Neural cell (in vitro differentiated cells): Measurements from ENCODE around the gene ELANE. TPM values are rescaled to one million over a fixed set of nuclear protein-coding genes. Genes with fewer than 3 reads are reported as not detected.

Experiments
- H2AFZ ChIP-seq: fragments of 200-600, 300-800 bp; sonication (generic), shearing (Covaris generic); 2 replicates; pipeline ENCODE4 v1.6.0; 2014; ENCODE audit warnings: low read depth, mild to moderate bottlenecking, antibody characterized with exemption, low read length, moderate library complexity
- H3F3A ChIP-seq: fragments of 200-600 bp; shearing (Covaris generic); 2 replicates; pipeline ENCODE4 v1.6.1; 2016; ENCODE audit warnings: mild to moderate bottlenecking, moderate library complexity, mixed read lengths, antibody characterized with exemption, low read length; ENCODE audit not compliant: insufficient read depth, poor library complexity, severe bottlenecking
- H3K27ac ChIP-seq: fragments of 200-600, 300-800 bp; sonication (generic), shearing (Covaris generic); 2 replicates; pipeline ENCODE4 v1.5.1; 2014; ENCODE audit warnings: mild to moderate bottlenecking, low read length, moderate library complexity
- H3K27me3 ChIP-seq: fragments of 300-800, 200-600 bp; sonication (generic), shearing (Covaris generic); 2 replicates; pipeline ENCODE4 v1.6.0; 2014; ENCODE audit warnings: mild to moderate bottlenecking, low read depth, low read length, moderate library complexity; ENCODE audit not compliant: insufficient read depth
- H3K36me3 ChIP-seq: fragments of 300-800, 200-600 bp; sonication (generic), shearing (Covaris generic); 2 replicates; pipeline ENCODE4 v1.5.1; 2014; ENCODE audit warnings: mild to moderate bottlenecking, antibody characterized with exemption, low read length, moderate library complexity; ENCODE audit not compliant: insufficient read depth
- H3K4me2 ChIP-seq: fragments of 300-800, 200-600 bp; sonication (generic), shearing (Covaris generic); 2 replicates; pipeline ENCODE4 v1.6.0; 2014; ENCODE audit warnings: mild to moderate bottlenecking, low read length
- H3K4me3 ChIP-seq: fragments of 300-800, 200-600 bp; sonication (generic), shearing (Covaris generic); 2 replicates; pipeline ENCODE4 v1.5.1; 2014; ENCODE audit warnings: mild to moderate bottlenecking, low read length, moderate library complexity
- H3K79me2 ChIP-seq: fragments of 200-600 bp; shearing (Covaris generic); replicated peaks from 2 replicates; pipeline ENCODE4 v1.6.0; 2014; ENCODE audit warnings: mild to moderate bottlenecking, low read length, moderate library complexity; ENCODE audit not compliant: insufficient read depth
- H3K9ac ChIP-seq: fragments of 300-800, 200-600 bp; sonication (generic), shearing (Covaris generic); 2 replicates; pipeline ENCODE4 v1.6.1; 2016; ENCODE audit warnings: mild to moderate bottlenecking, low read length, mixed read lengths
- H3K9me2 ChIP-seq: fragments of 200-600 bp; shearing (Covaris generic); 2 replicates; pipeline ENCODE4 v1.6.1; 2016; ENCODE audit warnings: mild to moderate bottlenecking, low read length, mixed read lengths; ENCODE audit not compliant: insufficient read depth
- H3K9me3 ChIP-seq: fragments of 200-600, 300-800 bp; sonication (generic), shearing (Covaris generic); 2 replicates; pipeline ENCODE4 v1.6.1; 2016; ENCODE audit warnings: mild to moderate bottlenecking, mixed run types, low read length, moderate library complexity, mixed read lengths
- H4K20me1 ChIP-seq: fragments of 200-600 bp; shearing (Covaris generic); 2 replicates; pipeline ENCODE4 v1.6.1; 2016; ENCODE audit warnings: mild to moderate bottlenecking, mixed run types; ENCODE audit not compliant: insufficient read depth
- EP300 ChIP-seq: fragments of 450-650 bp; conservative IDR thresholded peaks from 2 replicates; pipeline ENCODE4 v1.6.1; 2014; ENCODE audit warnings: antibody characterized with exemption, mild to moderate bottlenecking, moderate library complexity; ENCODE audit not compliant: poor library complexity, severe bottlenecking
- EZH2 ChIP-seq: fragments of 200-600, 300-800 bp; shearing (Covaris generic), sonication (generic); IDR thresholded peaks from 2 replicates; pipeline ENCODE4 v1.6.1; 2014; ENCODE audit warnings: antibody characterized with exemption, low read length, borderline replicate concordance, mild to moderate bottlenecking; ENCODE audit not compliant: insufficient read depth, poor library complexity, severe bottlenecking
- MXI1 ChIP-seq: fragments of 450-650 bp; conservative IDR thresholded peaks from 2 replicates; pipeline ENCODE4 v1.6.1; 2014; ENCODE audit warnings: antibody characterized with exemption, mild to moderate bottlenecking; ENCODE audit not compliant: poor library complexity, severe bottlenecking
- POLR2AphosphoS5 ChIP-seq: IDR thresholded peaks from 2 replicates; pipeline ENCODE4 v1.6.1; 2012
- RAD21 ChIP-seq: fragments of 450-650 bp; conservative IDR thresholded peaks from 2 replicates; pipeline ENCODE4 v1.6.1; 2014; ENCODE audit warnings: antibody characterized with exemption, mild to moderate bottlenecking, moderate library complexity
- SMC3 ChIP-seq: fragments of 450-650 bp; conservative IDR thresholded peaks from 2 replicates; pipeline ENCODE4 v1.6.1; 2014; ENCODE audit warnings: antibody characterized with exemption, mild to moderate bottlenecking, moderate library complexity; ENCODE audit not compliant: poor library complexity
- TAF1 ChIP-seq: IDR thresholded peaks from 2 replicates; pipeline ENCODE4 v1.6.1; 2012; ENCODE audit warnings: low read depth
- polyA plus RNA-seq: library from polyadenylated mRNA; depleted of rRNA; stranded (reverse); fragments of >200 nt; gene quantifications from 2 replicates; pipeline ENCODE4 v1.2.3, GENCODE V29; 2014
- TF ChIP-seq, protein P1 (sequence below): fragments of 450-650 bp; IDR thresholded peaks from 2 replicates; pipeline ENCODE4 v1.5.1; 2014; ENCODE audit warnings: antibody characterized with exemption, mild to moderate bottlenecking, moderate library complexity; ENCODE audit not compliant: poor library complexity, severe bottlenecking
- TF ChIP-seq, protein P2 (sequence below): IDR thresholded peaks from 2 replicates; pipeline ENCODE4 v1.6.1; 2012; ENCODE audit warnings: borderline replicate concordance

Gene ELANE
- polyA plus RNA-seq, 1 donor from 2014 or later, result not detected

- Histone ChIP-seq H3K9me3 (no peaks in the 10 kb centered on the region), H3K79me2 (no peaks in the 10 kb centered on the region), H3K4me2 (no peak overlapping the region), H3K9ac (no peak overlapping the region), H3F3A (no peaks in the 10 kb centered on the region), H3K27ac (no peak overlapping the region), H3K4me3 (no peak overlapping the region), H3K36me3 (peaks cover 5% of the 10 kb centered on the region), H3K9me2 (no peaks in the 10 kb centered on the region), H2AFZ (no peak overlapping the region), H3K27me3 (no peaks in the 10 kb centered on the region), H4K20me1 (no peaks in the 10 kb centered on the region)
- TF ChIP-seq POLR2AphosphoS5, result no peak
- no peak for TF ChIP-seq EZH2
- TF ChIP-seq EP300, result no peak
- no peak for TF ChIP-seq SMC3
Measured at GRCh38 chr19:881385-882071, 29.4 kb downstream of the ELANE start.

- no peak overlapping the region for H3K4me3 ChIP-seq
Measured at GRCh38 chr19:882871-883497, 30.9 kb downstream of the ELANE start.

GRCh38 chr19:883661-884211 lies 31.6 kb downstream of the ELANE start:
- no peak overlapping the region for H3K9ac ChIP-seq
- no peaks in the 10 kb centered on the region for H3K79me2 ChIP-seq
- H3K9me2 ChIP-seq, result no peaks in the 10 kb centered on the region
- H3K9me3 ChIP-seq, result no peaks in the 10 kb centered on the region
- H3K4me2 ChIP-seq, result no peak overlapping the region
- no peaks in the 10 kb centered on the region for H3K27me3 ChIP-seq
- no peak overlapping the region for H2AFZ ChIP-seq
- TF ChIP-seq MXI1 (no peak), TAF1 (no peak), EZH2 (no peak), RAD21 (no peak), SMC3 (no peak), POLR2AphosphoS5 (no peak), EP300 (no peak)
- TF ChIP-seq, protein P1, sequence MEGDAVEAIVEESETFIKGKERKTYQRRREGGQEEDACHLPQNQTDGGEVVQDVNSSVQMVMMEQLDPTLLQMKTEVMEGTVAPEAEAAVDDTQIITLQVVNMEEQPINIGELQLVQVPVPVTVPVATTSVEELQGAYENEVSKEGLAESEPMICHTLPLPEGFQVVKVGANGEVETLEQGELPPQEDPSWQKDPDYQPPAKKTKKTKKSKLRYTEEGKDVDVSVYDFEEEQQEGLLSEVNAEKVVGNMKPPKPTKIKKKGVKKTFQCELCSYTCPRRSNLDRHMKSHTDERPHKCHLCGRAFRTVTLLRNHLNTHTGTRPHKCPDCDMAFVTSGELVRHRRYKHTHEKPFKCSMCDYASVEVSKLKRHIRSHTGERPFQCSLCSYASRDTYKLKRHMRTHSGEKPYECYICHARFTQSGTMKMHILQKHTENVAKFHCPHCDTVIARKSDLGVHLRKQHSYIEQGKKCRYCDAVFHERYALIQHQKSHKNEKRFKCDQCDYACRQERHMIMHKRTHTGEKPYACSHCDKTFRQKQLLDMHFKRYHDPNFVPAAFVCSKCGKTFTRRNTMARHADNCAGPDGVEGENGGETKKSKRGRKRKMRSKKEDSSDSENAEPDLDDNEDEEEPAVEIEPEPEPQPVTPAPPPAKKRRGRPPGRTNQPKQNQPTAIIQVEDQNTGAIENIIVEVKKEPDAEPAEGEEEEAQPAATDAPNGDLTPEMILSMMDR, result no peak
- TF ChIP-seq, protein P2, sequence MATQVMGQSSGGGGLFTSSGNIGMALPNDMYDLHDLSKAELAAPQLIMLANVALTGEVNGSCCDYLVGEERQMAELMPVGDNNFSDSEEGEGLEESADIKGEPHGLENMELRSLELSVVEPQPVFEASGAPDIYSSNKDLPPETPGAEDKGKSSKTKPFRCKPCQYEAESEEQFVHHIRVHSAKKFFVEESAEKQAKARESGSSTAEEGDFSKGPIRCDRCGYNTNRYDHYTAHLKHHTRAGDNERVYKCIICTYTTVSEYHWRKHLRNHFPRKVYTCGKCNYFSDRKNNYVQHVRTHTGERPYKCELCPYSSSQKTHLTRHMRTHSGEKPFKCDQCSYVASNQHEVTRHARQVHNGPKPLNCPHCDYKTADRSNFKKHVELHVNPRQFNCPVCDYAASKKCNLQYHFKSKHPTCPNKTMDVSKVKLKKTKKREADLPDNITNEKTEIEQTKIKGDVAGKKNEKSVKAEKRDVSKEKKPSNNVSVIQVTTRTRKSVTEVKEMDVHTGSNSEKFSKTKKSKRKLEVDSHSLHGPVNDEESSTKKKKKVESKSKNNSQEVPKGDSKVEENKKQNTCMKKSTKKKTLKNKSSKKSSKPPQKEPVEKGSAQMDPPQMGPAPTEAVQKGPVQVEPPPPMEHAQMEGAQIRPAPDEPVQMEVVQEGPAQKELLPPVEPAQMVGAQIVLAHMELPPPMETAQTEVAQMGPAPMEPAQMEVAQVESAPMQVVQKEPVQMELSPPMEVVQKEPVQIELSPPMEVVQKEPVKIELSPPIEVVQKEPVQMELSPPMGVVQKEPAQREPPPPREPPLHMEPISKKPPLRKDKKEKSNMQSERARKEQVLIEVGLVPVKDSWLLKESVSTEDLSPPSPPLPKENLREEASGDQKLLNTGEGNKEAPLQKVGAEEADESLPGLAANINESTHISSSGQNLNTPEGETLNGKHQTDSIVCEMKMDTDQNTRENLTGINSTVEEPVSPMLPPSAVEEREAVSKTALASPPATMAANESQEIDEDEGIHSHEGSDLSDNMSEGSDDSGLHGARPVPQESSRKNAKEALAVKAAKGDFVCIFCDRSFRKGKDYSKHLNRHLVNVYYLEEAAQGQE, result no peak
- H3K4me3 ChIP-seq, result no peak overlapping the region
- peaks cover 5% of the 10 kb centered on the region for H3K36me3 ChIP-seq
- H3K27ac ChIP-seq, result no peak overlapping the region
- no peaks in the 10 kb centered on the region for H3F3A ChIP-seq
- no peaks in the 10 kb centered on the region for H4K20me1 ChIP-seq

More at GRCh38 chr19:882871-883497, 30.9 kb downstream of the ELANE start:
- no peaks in the 10 kb centered on the region for H3K9me2 ChIP-seq
- H3K27me3 ChIP-seq, result no peaks in the 10 kb centered on the region
- peaks cover 5% of the 10 kb centered on the region for H3K36me3 ChIP-seq
- H3K9me3 ChIP-seq, result no peaks in the 10 kb centered on the region
- no peaks in the 10 kb centered on the region for H3K79me2 ChIP-seq
- no peak overlapping the region for H3K9ac ChIP-seq
- TF ChIP-seq TAF1, result no peak
- H3K27ac ChIP-seq, result no peak overlapping the region
- H4K20me1 ChIP-seq, result no peaks in the 10 kb centered on the region
- H3F3A ChIP-seq, result no peaks in the 10 kb centered on the region
- H2AFZ ChIP-seq, result no peak overlapping the region
- H3K4me2 ChIP-seq, result no peak overlapping the region
